H1 (cell line): ENCODE results near the gene UGT1A10. TPM values are rescaled to one million over a fixed set of nuclear protein-coding genes. Genes with fewer than 3 reads are reported as not detected.

Source experiments
- CBX8 ChIP-seq: fragments of 300-800, 300-1000 bp; sonication (generic); IDR thresholded peaks from 2 replicates; pipeline ENCODE4 v1.7.1; 2016; ENCODE audit warnings: low read depth, low read length, borderline replicate concordance
- CHD2 ChIP-seq: IDR thresholded peaks from 2 replicates; pipeline ENCODE4 v1.6.1; 2012; ENCODE audit warnings: low read length, improper control_type of control experiment
- KDM4A ChIP-seq: IDR thresholded peaks from one replicate; pipeline ENCODE4 v1.7.1; 2012; ENCODE audit warnings: low read depth, mild to moderate bottlenecking, moderate library complexity, low read length, inconsistent platforms; ENCODE audit not compliant: severe bottlenecking
- RAD21 ChIP-seq, 2 experiments: IDR thresholded peaks in 1 of 2; conservative IDR thresholded peaks in 1 of 2; 2 replicates each; pipeline ENCODE4 v1.6.1; 2011; ENCODE audit warnings: low read depth in 2 of 2, low read length in 2 of 2, improper control_type of control experiment in 1 of 2, inconsistent platforms in 1 of 2, mild to moderate bottlenecking in 1 of 2, moderate library complexity in 1 of 2
- polyA plus RNA-seq, 7 experiments: library from polyadenylated mRNA; depleted of rRNA in 3 of 7; stranded (reverse) in 5 of 7; unstranded in 2 of 7; fragments of >200 nt in 5 of 7; fragments of 200-250 nt in 2 of 7; gene quantifications; 1 replicate in 5 of 7; 2 replicates in 1 of 7; 4 replicates in 1 of 7; pipeline versions ENCODE4 v1.2.1 to v1.2.3, GENCODE V29; 2011 to 2013; ENCODE audit warnings: missing spikeins in 2 of 7, mixed read lengths in 2 of 7
- total RNA-seq: library from RNA; stranded (reverse); fragmentation: NEBNext Ultra II Directional; extraction: Animal tissue kit (Norgen Biotek cat#: 25700); gene quantifications from 2 replicates; pipeline ENCODE4 v1.2.1, GENCODE V29; 2021

Gene UGT1A10
- total and polyA plus RNA-seq, 2 of the 8 experiments (the other 6 are each of a cell fraction or from before 2014, with no cell fraction given), result not detected

- TF ChIP-seq KDM4A, result no peak
- TF ChIP-seq CBX8, result no peak
- no peak for TF ChIP-seq RAD21 (IDR thresholded peaks at IDR 0.05 in 1 of 2, conservative IDR thresholded peaks at IDR 0.05 in 1 of 2; ENCODE audit: low read depth in 2 of 2, low read length in 2 of 2)
- no peak for TF ChIP-seq CHD2
These were observed 121.9 kb downstream of the UGT1A10 start (continued) for GRCh38 chr2:233758141-233758540.
